GM20431 (cell line): ENCODE results near the gene ASS1.
"Not testable (repeated sequence)": the region's sequence is repeated elsewhere in the genome, so short reads cannot be mapped to it uniquely, and the experiment has no call there.

Experiments
- in situ Hi-C: fragments of 300-500 bp; cut with MseI, MboI; formaldehyde crosslinking; loops from one replicate; pipeline ENCODE4 v1.15.0; 2020; ENCODE audit warnings: low sequenced_read_pairs; ENCODE audit not compliant: unreplicated experiment

Gene ASS1

DNA sequence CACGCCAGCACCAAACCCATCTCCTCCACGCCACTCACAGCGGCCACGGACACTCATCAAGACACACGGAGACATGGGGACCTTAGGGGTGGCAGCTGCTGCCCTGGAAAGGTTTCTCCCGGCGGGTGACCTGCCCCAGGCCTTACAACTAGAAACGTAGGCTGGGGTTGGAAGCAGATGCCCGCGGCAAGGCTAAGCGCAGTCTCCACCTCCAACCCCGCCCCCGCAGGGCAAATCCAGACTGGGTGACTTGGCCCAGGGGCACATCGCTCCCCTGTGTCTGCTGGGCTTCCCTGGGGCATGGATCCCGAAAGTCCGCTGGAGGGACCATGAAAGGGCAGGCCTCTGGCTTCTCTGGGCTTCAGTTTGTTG, 12.0 kb upstream of the ASS1 start:
- in situ Hi-C loops: no loop called here

DNA sequence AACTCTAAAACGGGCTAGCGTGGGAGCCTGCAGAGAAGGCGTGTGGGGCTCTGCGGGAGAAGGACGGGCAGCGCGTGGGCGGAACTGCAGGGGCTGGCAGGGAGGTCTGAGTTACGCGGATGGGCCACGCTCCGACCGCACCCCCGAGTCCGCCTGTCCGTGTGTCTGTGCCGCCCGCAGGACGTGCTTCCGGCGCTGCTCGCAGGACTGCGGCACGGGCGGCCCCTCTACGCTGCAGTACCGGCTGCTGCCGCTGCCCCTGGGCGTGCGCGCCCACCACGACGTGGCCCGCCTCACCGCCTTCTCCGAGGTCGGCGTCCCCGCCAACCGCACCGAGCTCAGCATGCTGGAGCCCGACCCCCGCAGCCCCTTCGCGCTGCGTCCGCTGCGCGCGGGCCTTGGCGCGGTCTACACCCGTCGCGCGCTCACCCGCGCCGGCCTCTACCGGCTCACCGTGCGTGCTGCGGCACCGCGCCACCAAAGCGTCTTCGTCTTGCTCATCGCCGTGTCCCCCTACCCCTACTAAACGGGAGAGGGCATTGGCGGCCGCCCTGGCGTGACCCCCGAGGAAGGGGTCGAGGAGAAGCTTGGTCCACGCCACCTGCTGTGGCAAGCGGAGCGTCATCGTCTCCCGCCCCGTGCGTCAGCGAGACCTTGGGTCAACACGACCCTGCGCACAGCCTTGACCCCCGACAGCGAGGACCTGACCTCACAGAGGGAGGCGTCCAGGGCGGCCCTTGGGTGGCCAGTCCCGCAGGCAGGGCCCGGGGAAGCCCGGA, 11.4 kb upstream of the ASS1 start:
- in situ Hi-C loops: no loop called here

DNA sequence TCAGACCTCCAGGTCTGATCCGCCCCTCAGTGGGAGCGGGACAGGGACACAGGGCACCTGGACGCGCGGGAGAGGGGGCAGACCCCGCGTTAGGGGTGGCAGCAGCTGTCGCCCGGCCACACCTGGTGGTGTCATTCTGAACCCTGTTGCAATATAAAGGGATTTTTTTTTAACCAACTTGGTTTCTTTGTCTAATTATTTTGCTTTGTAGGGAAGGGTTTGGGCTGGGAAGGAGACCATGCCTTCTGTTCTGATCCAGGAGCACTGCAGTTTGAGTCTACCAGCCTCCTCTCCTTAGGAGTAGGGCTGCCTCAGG, 10.9 kb upstream of the ASS1 start:
- in situ Hi-C loops: no loop called here

DNA sequence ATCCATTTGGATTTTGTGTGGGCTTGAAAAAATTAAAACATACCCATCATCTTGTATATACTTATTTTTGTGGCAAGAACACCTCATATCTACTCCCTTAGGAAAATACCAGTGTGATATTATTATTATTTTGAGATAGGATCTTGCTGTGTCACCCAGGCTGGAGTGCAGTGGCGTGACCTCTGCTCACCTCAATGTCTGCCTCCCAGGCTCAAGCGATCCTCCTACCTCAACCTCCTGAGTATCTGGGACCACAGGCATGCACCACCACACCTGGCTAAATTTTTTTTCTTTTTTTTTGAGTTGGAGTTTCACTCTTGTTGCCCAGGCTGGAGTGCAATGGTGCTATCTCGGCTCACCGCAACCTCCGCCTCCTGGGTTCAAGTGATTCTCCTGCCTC, 10.1 kb upstream of the ASS1 start:
- in situ Hi-C loops: not testable (repeated sequence)

DNA sequence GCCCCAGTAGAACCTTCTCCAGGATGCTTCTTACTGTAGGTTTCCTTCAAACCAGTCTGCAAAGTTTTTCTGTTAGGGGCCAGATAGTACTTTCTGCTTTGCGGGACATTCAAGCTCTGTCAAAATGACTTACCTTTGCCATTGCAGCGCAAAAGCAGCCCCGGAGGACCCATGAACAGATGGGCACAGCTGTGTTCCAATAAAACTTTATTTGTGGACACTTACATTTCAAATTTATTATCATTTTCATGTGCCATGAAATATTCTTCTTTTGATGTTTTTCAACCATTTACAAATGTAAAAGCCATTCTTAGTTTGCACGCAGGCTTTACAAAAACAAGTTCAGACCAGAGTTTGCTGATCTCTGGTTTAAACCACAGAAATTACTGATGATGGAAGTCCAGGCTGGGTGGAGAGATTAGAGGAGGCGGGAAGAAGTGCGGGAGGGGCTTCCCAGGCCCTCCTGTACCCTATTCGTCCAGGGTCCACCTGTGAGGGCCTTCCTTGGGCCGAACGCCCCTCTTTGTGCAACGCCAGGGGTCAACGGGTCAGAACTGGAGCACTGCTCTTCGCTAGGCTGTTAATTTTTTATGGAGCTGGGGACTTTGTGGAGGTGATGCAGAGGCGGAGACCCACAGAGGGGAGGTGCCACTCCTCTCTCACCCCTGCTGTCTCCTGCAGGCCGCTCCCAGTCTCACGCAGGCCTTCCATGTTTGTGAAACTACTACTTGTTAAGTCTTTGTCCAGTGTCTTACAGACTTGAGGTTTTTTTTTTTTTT, 7.6 kb upstream of the ASS1 start:
- in situ Hi-C loops: no loop called here

DNA sequence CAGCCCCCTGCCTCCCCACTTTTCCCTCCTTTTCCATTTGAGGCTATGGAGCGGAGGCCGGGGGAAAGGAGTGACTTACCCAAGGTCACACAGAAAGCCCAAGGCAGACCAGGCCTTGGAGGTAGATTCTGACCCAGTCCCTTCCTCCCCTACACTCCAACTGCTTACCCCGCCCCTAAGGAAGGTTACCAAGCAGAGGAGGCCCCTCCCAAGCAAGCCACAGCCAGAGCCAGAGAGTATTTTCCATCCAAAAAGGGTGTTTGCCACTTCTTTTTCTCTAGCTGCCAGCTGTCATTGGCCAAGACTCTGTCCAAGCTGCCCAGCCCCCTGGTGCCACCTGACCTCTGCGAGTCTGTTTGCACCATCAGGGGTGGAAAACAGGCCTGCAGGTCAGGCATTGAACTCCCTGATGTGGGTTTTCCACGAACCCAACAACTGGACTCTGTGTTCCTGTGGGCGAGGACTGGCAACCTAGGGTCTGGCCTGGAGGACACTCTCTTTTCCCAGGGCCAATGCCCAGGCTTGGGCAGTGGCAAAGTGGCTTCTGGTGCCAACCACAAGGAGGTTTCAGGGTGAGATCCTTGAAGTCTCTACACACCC, 6.3 kb upstream of the ASS1 start:
- in situ Hi-C loops: no loop called here

DNA sequence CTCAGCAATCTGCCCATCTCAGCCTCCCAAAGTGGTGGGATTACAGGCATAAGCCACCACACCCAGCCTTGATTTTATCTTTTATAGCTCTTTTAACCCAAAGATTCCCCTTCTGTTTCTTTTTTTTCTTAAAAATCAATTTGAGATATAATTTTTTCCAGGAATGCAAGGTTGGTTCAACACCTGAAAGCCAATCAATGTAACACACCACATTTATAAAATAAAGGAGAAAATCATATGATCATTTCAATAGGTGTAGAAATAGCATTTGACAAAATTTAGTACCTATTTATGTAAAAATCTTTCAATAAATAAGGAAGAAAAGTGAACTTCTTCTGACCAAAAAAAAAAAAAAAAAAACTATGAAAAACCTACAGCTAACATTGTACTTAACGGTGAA, 3.7 kb upstream of the ASS1 start:
- in situ Hi-C loops: no loop called here

DNA sequence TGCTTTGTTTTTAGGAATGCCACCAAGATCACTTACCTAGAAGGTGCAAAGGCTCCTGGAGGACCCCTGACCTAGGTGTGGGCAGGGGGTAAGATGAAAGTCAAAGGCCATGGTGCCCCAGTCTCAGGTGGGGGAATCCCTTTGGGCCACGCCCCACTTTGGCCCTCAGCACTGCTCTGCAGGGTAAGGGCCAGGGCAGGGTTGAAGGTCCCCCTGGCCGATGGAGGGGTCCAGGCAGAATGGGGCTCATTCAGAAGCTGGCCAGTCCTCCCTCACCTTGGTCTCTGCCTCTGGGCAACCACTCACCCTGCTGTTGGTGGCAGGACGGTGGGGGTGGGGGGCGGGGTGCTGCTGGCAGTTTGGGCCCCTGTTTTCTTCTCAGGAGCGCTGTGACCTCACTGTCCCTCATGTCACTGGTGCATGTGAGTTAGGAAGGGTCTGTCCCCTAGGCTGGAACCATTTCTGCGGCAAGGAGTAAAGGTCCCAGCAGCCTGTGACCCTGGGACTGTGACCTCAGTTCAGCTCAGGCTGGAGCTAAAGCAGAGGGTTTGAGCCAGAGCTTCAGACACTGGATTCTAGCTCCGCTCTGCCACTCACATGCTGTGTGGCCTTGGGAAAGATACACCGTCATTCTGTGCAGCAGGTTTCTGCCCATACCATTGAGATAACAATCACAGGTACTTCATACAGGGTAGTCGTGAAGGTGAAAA, 1.9 kb upstream of the ASS1 start:
- in situ Hi-C loops: no loop called here

DNA sequence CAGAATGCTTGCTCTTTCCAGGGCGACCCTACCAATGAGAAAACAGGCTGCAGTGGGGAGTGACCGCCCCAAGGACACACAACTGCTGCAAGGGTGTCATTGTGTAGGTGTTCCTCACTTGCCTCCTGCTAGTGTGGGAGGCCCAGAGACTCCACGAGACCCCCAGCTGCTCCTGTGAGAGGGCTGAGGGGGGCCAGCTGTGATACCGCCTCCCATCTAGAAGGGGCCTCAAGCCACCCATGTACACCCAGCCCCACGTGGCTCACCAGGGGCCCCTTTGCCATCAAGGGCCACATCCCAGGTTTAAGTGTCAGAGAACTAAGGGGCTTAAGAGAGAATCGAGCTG, 1.3 kb upstream of the ASS1 start:
- in situ Hi-C loops: no loop called here

DNA sequence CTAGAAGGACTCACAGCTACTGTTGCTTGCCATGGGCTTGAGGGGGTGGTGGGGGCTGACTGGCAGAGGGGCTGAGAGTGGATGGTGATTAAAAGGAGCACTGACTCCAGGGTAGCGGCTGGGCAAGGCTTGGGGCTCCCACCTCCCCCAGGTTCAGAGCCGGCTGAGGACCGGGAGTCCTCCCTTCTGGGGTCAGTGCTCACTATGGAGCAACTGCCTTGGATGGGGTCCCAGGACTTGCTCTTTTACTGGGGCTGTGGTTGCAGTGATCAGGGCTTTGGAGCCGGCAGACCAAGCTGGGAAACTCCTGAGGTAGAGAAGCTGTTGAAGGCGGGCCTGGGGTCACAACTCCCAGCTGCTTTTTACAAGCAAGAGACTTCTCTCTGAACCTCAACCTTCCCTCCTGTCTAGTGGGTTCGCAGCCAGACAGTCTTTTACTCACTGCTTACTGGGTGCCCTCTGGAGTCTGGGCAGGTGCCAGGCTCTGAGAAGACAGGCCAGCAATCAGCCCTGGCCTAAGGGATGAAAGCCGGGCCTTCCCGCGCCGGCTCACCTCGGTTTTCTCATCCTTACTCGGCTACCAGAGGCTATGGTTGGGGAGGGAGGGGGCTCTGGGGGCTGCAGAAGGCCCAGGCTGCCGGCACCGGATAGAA, 795 bp upstream of the ASS1 start:
- in situ Hi-C loops: no loop called here

DNA sequence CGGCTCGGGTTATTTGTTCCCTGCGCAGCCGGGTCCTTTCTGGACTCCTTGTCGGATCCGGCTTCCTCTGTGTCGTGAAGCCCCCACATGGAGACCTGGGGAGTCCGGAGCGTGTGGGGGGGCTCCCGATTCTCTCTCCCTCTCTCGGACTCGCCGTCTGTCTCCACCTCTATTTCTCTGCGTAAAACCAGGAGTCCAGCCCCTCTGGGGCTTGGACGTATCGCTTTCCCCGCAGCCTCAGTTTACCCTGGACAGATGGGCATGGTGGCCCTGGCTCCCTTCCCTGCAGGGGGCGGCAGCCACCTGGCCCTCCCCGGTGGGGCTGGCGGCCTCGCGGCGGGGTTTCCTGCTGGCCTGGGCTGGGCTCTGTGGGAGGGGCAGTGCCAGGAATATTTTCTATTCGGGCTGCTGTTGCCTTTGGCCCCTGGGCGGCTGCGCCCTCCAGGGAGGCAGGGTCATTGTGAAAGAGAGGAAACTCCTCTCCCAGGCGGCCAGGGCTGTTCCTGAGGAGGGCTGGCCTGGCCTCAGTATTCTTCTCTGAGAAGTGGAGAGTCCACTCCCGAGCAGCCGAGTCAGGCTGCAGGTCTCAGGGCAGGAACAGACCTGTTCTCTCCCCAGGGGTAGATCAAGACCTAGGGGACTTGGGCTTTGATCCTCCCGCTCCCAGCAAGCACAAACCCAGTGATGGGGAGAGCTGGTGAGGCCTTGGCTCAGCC, 665 bp downstream of the ASS1 start:
- in situ Hi-C loops: no loop called here

DNA sequence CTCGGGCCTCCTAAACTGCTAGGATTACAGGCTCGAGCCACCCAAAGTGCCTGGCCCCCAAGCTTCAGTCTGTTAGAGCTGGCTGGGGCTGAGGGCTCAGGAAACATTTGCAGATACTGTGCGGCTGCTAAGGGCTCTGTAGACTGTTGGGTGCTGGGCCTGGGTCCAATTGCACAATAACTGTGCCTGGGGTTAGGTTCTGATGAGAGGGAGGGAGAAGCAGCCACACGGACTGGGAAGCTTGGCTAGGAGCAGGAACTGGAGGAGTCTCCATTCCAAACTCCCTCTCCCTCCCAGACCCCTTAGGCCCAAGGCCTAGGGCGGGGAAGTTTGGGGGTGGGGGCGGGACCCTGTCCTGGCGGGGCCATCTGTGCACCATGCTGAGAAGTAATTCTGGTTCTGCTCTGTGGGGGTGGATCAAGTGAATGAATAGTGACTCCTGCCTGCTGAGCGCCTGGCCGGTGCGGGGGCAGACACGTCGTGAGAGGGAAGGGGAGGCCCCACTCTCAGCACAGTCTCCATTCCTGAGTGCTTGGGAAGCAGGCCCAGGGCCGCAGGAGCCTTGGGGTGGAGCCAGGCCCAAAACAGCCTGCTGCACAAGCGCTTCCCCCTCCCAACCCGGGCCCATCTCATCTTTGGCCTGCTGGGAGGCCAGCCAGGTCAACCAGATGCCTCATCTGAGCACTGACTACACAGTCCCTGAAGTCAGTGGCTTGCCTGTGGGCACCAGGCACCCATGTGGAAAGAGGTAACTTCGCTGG, 1.5 kb downstream of the ASS1 start:
- in situ Hi-C loops: no loop called here

DNA sequence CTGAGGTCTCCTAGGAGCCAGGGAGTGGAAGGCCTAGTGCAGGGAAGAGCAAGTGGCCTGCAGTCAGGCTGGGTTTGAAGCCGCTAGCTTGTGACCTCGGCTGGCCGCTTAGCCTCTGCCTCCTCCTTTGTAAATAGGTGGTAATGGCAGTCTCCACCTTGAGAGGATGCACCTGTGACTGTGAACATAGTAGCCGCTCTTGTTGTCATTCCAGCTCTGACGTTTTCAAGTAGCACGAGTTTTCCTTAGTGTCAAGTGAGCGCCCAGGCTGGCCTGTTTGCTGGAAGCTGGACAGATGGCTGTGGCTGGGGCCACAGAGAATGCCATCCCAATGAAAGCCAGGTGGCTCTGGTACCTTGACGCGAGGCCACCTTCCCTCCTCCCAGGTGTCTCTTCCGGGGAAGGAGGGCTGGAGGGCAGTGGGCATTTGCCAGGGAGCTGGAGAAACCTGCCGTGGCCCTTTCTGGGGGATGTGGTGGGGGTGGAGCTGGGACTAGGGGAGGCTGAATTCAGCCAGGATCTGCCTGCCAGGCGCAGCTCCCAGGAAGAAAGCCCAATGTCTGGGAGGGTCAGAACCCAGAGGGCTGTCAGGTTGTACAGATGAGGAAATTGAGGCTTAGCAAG, 2.5 kb downstream of the ASS1 start:
- in situ Hi-C loops: no loop called here

DNA sequence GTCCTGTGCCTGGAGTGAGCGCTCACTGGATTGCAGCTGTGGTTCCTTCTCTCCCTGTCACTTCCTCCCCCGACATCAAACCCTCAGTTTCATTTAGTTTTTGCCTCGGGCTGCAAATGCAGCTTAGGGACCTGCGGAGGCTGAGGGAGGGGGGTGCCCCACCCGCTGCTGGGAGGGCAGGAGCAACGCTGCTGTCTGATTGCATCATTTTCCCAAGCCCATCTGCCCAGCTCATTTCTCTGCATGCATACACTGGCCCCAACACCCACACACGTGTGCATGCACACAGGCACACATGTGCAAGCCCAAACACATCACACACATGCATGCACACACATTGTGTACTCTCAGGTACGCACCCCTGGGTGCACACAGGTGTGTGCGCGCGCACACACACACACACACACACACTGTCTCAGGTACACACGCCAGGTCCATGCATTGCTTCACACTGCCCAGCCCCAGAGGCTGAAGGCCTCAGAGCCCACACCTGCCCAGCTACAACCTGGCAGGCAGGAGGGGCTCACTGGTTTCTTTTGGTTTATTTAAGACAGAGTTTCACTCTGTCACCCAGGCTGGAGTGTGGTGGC, 3.4 kb downstream of the ASS1 start:
- in situ Hi-C loops: no loop called here

DNA sequence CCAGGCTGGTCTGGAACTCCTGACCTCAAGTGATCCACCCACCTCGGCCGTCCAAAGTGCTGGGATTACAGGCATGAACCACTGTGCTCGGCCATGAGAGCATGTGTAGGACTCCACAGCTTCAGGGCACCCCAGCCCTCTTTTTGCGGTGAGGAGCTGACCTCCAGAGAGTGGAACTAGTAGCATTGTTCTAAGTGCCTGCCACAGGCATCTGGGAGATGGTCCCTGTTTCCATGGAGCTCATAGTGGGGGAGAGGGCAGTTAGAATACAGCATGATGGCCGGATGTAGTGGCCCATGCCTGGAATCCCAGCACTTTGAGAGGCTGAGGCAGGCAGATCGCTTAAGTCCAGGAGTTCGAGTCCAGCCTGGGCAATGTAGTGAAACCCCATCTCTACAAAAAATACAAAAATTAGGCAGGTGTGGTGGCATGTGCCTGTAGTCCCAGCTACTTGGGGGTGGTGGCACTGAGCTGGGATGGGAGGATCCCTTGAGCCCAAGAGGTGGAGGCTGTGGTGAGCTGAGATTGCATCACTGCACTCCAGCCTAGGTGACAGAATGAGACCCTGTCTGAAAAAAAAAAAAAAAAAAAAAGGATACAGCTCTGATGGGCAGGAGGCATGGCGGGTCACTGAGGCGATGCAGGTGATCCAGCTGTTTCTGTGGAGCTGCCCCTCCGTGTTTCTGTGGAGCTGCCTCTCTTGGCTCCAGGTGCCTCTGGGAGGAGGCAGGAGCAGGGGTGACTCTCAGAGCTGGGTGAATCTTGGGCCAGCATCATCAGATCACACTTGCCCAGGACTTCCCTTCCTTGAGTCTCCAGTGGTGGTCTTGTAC, 4.2 kb downstream of the ASS1 start:
- in situ Hi-C loops: no loop called here

DNA sequence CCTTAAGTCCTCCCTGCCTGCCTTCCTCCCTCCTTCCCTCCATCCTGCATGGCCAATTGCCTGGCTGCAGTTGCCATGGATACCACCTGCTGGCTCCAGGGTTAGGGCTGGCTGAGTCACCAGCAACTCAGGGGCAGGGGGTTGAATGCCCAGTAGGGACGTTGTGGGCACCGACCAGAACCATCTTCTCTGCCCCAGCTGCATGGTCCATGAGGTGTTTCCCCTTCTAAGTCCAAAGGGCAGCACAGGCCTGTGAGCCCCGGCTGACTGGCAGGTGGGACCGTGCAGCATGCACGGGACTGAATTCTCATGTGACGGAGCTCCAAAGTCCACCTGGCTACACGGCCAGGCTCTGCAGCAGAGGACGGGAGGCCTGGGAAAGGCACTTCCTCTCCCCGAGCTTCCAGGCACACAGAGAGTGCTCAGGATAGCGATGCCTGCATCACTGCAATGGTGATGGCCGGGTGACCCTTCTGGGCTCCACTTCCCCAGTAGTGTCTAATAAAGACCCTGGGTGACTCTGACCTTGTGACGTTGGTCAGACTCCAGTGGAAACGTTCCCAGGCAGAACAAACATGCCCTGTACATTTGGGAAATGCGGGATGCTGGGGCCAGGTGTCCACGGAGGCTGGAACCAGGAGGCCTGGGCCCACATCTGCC, 5.7 kb downstream of the ASS1 start:
- in situ Hi-C loops: no loop called here

DNA sequence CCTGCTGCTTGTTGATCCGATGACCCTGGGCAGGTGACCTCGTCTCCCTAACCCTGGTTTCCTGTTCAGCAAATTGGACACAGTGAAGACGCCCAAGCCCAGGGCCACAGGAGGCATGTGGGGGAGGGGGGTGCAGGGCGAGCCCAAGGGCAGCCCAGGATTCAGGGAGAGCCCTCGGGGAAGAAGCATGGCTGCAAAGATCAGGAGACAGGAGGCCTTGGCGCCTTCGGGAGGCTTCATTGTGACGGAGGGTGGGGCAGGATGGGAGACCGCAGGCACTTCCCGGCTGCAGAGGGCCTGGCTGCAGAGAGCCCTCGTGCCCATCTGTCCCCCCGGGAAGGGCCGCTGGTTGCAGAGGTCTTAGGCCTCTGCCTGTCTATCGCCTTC, 6.2 kb downstream of the ASS1 start:
- in situ Hi-C loops: no loop called here
